Natural killer cell (primary cell): ENCODE results near the gene TBL1Y. TPM values are rescaled to one million over a fixed set of nuclear protein-coding genes. Genes with fewer than 3 reads are reported as not detected.

ENCODE experiments used
- ATAC-seq, 3 donors: fragments of 150-1000 bp in 2 of 3; fragments of 200-7000 bp in 1 of 3; cut with Tn5 transposase; 1 replicate in 1 of 3; 2 replicates in 2 of 3; pipeline ENCODE4 v1.10.0; 2021; ENCODE audit warnings: mild to moderate bottlenecking in 2 of 3, moderate library complexity in 2 of 3
- DNase-seq, 2 donors: peaks; one replicate each; pipeline versions ENCODE4 v3.0.0 to v3.0.0-alpha.2; 2013 to 2021; ENCODE audit warnings: mixed read lengths in 1 of 2
- H3K27ac ChIP-seq: one replicate; pipeline ENCODE4 v1.5.1; 2013; ENCODE audit warnings: mild to moderate bottlenecking, low read length
- H3K27me3 ChIP-seq: one replicate; pipeline ENCODE4 v1.6.1; 2013; ENCODE audit warnings: low read length; ENCODE audit not compliant: control insufficient read depth, insufficient read depth
- H3K36me3 ChIP-seq: one replicate; pipeline ENCODE4 v1.6.1; 2013; ENCODE audit warnings: low read length; ENCODE audit not compliant: control insufficient read depth, insufficient read depth
- H3K4me1 ChIP-seq: one replicate; pipeline ENCODE4 v1.6.1; 2013; ENCODE audit warnings: low read length; ENCODE audit not compliant: control insufficient read depth, insufficient read depth
- H3K4me3 ChIP-seq: one replicate; pipeline ENCODE4 v1.5.1; 2013; ENCODE audit warnings: low read length
- H3K9me3 ChIP-seq: one replicate; pipeline ENCODE4 v1.6.1; 2013; ENCODE audit warnings: low read length; ENCODE audit not compliant: control insufficient read depth, insufficient read depth
- H3K27ac Mint-ChIP-seq, 2 donors: one replicate each; pipeline ENCODE4 v1.8.0; 2022; ENCODE audit warnings: mild to moderate bottlenecking in 2 of 2, mixed read lengths in 2 of 2, moderate library complexity in 1 of 2
- H3K27me3 Mint-ChIP-seq, 2 donors: one replicate each; pipeline ENCODE4 v1.8.0; 2022; ENCODE audit warnings: low read depth in 2 of 2, mixed read lengths in 2 of 2
- H3K36me3 Mint-ChIP-seq: one replicate; pipeline ENCODE4 v1.8.0; 2022; ENCODE audit warnings: mixed read lengths
- H3K4me1 Mint-ChIP-seq, 2 donors: one replicate each; pipeline ENCODE4 v1.8.0; 2022; ENCODE audit warnings: mixed read lengths in 2 of 2
- H3K4me3 Mint-ChIP-seq: one replicate; pipeline ENCODE4 v1.8.0; 2022; ENCODE audit warnings: mild to moderate bottlenecking, moderate library complexity, mixed read lengths
- H3K9me3 Mint-ChIP-seq, 2 donors: one replicate each; pipeline ENCODE4 v1.8.0; 2022; ENCODE audit warnings: mixed read lengths in 2 of 2
- WGBS: methylation state at CpG from one replicate; pipeline ENCODE4 v1.1.7; 2013; ENCODE audit warnings: missing lambda C conversion rate; ENCODE audit not compliant: insufficient coverage; 5-methylcytosine and 5-hydroxymethylcytosine counted together
- intact Hi-C: fragments of 100-400 bp; cut with micrococcal nuclease; formaldehyde crosslinking; loops from one replicate; pipeline ENCODE4 v1.14.2; 2022
- total RNA-seq, 4 donors: library from RNA; stranded (reverse); fragments of 120-200 nt in 1 of 4; gene quantifications; one replicate each; pipeline versions ENCODE4 v1.2.3 to v1.2.4, GENCODE V29; 2013 to 2022
- TF ChIP-seq, protein P1 (sequence below): fragments of 200-600 bp; IDR thresholded peaks from one replicate; pipeline ENCODE4 v1.8.0; 2022; ENCODE audit warnings: antibody characterized with exemption

Gene TBL1Y
- total RNA-seq, 3 donors from 2014 or later (not counting 1 experiment from before 2014, with no cell fraction given), result not detected

DNA sequence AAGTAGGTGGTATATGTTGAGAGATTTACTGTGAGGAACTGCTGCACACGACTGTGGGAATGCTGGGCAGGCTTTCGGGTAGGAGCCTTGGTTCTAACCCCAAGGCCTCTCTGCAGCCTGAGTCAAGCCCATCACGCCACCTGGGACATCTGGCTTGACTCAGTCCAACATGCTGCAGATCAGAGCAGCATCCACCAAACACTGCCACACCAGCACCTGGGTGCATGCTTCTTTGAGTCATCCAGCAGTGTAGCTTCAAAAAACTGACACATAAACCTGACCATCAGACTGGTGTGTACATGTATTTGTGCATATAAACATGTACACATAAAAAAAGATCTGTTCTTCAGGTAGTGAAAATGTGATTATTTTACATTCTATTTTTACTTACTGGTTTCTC is 217.7 kb downstream of the TBL1Y start:
- no peak for ATAC-seq
- H3K36me3 Mint-ChIP-seq, result no peaks in the 10 kb centered on the region
- TF ChIP-seq, protein P1, sequence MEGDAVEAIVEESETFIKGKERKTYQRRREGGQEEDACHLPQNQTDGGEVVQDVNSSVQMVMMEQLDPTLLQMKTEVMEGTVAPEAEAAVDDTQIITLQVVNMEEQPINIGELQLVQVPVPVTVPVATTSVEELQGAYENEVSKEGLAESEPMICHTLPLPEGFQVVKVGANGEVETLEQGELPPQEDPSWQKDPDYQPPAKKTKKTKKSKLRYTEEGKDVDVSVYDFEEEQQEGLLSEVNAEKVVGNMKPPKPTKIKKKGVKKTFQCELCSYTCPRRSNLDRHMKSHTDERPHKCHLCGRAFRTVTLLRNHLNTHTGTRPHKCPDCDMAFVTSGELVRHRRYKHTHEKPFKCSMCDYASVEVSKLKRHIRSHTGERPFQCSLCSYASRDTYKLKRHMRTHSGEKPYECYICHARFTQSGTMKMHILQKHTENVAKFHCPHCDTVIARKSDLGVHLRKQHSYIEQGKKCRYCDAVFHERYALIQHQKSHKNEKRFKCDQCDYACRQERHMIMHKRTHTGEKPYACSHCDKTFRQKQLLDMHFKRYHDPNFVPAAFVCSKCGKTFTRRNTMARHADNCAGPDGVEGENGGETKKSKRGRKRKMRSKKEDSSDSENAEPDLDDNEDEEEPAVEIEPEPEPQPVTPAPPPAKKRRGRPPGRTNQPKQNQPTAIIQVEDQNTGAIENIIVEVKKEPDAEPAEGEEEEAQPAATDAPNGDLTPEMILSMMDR, result no peak
- no peak overlapping the region for H3K4me3 Mint-ChIP-seq
- no peaks in the 10 kb centered on the region for H3K4me1 ChIP-seq
- H3K27ac Mint-ChIP-seq, result no peak overlapping the region
- H3K27me3 Mint-ChIP-seq, result peaks cover 0 to 4% of the 10 kb centered on the region in 2 donors
- H3K27me3 ChIP-seq, result no peaks in the 10 kb centered on the region
- 92% methylated on average over 3 of the region's 3 CpGs for WGBS
- H3K9me3 Mint-ChIP-seq, result no peaks in the 10 kb centered on the region
- intact Hi-C loops, result no loop called here
- no peaks in the 10 kb centered on the region for H3K36me3 ChIP-seq
- no peak for DNase-seq
- H3K4me3 ChIP-seq, result no peak overlapping the region
- H3K9me3 ChIP-seq, result no peaks in the 10 kb centered on the region
- no peaks in the 10 kb centered on the region for H3K4me1 Mint-ChIP-seq
- no peak overlapping the region for H3K27ac ChIP-seq

Other genes with a start within 250 kb of the TBL1Y start
- gene AMELY, start 1.1 kb downstream of the TBL1Y start, total RNA-seq, result not detected